ENCODE results near the gene PAIP2. TPM values are rescaled to one million over a fixed set of nuclear protein-coding genes. Genes with fewer than 3 reads are reported as not detected.
A peak's percentile ranks its signal among the peaks of the same experiment; 100 is the strongest.
"Not testable (repeated sequence)": the region's sequence is repeated elsewhere in the genome, so short reads cannot be mapped to it uniquely, and the experiment has no call there.

Gene PAIP2
- total RNA-seq, 1 donor from 2014 or later, result 103 TPM

- H3K36me3 Mint-ChIP-seq (ENCODE audit: low read depth), result no peaks in the 10 kb centered on the region
- H3K27me3 Mint-ChIP-seq (ENCODE audit: low read depth), result no peaks in the 10 kb centered on the region
- TF ChIP-seq, protein P1, sequence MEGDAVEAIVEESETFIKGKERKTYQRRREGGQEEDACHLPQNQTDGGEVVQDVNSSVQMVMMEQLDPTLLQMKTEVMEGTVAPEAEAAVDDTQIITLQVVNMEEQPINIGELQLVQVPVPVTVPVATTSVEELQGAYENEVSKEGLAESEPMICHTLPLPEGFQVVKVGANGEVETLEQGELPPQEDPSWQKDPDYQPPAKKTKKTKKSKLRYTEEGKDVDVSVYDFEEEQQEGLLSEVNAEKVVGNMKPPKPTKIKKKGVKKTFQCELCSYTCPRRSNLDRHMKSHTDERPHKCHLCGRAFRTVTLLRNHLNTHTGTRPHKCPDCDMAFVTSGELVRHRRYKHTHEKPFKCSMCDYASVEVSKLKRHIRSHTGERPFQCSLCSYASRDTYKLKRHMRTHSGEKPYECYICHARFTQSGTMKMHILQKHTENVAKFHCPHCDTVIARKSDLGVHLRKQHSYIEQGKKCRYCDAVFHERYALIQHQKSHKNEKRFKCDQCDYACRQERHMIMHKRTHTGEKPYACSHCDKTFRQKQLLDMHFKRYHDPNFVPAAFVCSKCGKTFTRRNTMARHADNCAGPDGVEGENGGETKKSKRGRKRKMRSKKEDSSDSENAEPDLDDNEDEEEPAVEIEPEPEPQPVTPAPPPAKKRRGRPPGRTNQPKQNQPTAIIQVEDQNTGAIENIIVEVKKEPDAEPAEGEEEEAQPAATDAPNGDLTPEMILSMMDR (conservative IDR thresholded peaks at IDR 0.05), result no peak
- no peaks in the 10 kb centered on the region for H3K9me3 Mint-ChIP-seq
- H3K4me3 Mint-ChIP-seq, result no peak overlapping the region
- no peak overlapping the region for H3K27ac Mint-ChIP-seq (ENCODE audit: unreplicated experiment)
- H3K4me1 Mint-ChIP-seq, result peaks cover 48% of the 10 kb centered on the region
- no peak for DNase-seq (ENCODE audit: low read depth, low spot score)
Observed at GRCh38 chr5:139308797-139309196, 32.9 kb upstream of the PAIP2 start.

- H3K4me3 Mint-ChIP-seq; H3K36me3 Mint-ChIP-seq (ENCODE audit: low read depth); H3K27me3 Mint-ChIP-seq (ENCODE audit: low read depth); H3K9me3 Mint-ChIP-seq; DNase-seq (ENCODE audit: low read depth, low spot score); H3K27ac Mint-ChIP-seq (ENCODE audit: unreplicated experiment): not testable (repeated sequence)
- H3K4me1 Mint-ChIP-seq, result peaks cover 50% of the 10 kb centered on the region
Observed at GRCh38 chr5:139310715-139311186, 30.9 kb upstream of the PAIP2 start.

- no peak overlapping the region for H3K27ac Mint-ChIP-seq (ENCODE audit: unreplicated experiment)
- DNase-seq (ENCODE audit: low read depth, low spot score), result no peak
- TF ChIP-seq, protein P1 (conservative IDR thresholded peaks at IDR 0.05), result no peak
- no peaks in the 10 kb centered on the region for H3K27me3 Mint-ChIP-seq (ENCODE audit: low read depth)
- H3K36me3 Mint-ChIP-seq (ENCODE audit: low read depth), result no peaks in the 10 kb centered on the region
- H3K4me3 Mint-ChIP-seq, result no peak overlapping the region
- peaks cover 40% of the 10 kb centered on the region for H3K4me1 Mint-ChIP-seq
- H3K9me3 Mint-ChIP-seq, result no peaks in the 10 kb centered on the region
Observed at GRCh38 chr5:139312075-139312474, 29.6 kb upstream of the PAIP2 start.

DNA sequence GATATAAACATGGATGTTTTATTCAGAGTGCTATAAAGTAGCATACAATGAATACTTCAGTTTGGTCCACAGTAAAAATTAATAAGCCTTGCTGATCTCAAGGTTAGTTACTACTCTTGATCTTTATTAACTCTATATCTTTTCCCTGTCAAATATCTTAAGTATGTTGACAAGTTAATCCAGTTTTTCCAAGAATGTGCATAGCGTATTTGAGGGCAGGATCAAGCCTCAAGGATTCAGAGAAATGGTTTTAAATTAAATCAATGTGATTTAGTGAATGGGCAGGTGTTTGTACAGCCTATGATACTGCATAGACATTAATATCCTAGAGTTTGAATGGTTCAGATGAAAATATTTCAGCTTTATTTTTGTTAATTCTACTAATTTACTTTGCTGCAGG, 27.4 kb upstream of the PAIP2 start:
- Mint-ChIP-seq H3K27me3 (ENCODE audit: low read depth) (no peaks in the 10 kb centered on the region), H3K36me3 (ENCODE audit: low read depth) (peaks cover 3% of the 10 kb centered on the region), H3K4me3 (no peak overlapping the region), H3K27ac (ENCODE audit: unreplicated experiment) (peak overlapping the region; percentile 14), H3K9me3 (no peaks in the 10 kb centered on the region), H3K4me1 (peaks cover 20% of the 10 kb centered on the region)
- TF ChIP-seq, protein P1 (conservative IDR thresholded peaks at IDR 0.05), result no peak
- DNase-seq (ENCODE audit: low read depth, low spot score), result no peak

DNA sequence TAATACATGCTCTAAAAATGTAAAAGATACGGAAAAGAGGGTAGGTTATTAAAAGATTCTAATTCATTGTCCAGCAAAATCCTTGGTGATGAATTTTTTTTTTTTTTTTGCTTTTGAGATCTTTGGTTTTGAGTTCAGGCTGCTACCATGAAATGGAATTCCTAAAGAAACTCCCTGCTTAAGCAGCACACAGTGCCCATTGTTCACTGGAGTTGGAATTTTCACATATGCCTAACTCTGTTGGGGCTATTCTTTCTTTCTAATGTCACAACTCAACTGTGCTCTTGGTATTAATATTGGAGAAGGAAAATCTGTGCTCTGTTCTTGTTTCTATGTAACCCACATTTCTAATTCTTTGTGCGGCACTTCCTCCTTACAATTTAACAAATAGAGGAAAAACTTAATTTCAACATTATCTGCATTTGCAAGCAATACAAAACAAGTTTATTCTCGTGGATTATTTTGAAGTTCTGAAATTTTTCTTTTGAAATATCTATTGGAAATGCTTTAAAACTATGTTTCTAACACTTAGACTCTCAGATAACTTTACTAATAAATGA, 26.5 kb upstream of the PAIP2 start:
- H3K36me3 Mint-ChIP-seq (ENCODE audit: low read depth), result peaks cover 3% of the 10 kb centered on the region
- no peak overlapping the region for H3K27ac Mint-ChIP-seq (ENCODE audit: unreplicated experiment)
- no peaks in the 10 kb centered on the region for H3K27me3 Mint-ChIP-seq (ENCODE audit: low read depth)
- no peak overlapping the region for H3K4me3 Mint-ChIP-seq
- DNase-seq (ENCODE audit: low read depth, low spot score), result no peak
- TF ChIP-seq, protein P1 (conservative IDR thresholded peaks at IDR 0.05), result no peak
- H3K4me1 Mint-ChIP-seq, result peaks cover 19% of the 10 kb centered on the region
- H3K9me3 Mint-ChIP-seq, result no peaks in the 10 kb centered on the region

DNA sequence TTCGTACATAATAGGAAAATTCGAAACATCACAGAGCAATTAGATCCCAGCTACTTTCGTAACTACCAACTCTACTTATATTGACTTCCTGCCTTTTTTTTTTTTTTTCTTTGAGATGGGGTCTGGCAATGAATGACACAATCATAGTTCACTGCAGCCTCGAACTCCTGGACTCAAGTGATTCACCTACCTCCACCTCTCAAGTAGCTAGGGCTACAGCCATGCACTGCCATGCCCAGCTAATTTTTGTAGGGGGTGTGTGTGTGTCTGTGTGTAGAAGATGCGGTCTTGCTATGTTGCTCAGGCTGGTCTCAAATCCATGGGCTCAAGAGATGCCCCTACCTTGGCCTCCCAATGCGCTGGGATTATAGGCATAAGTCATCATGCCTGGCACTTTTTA, 5.8 kb upstream of the PAIP2 start:
- no peaks in the 10 kb centered on the region for H3K9me3 Mint-ChIP-seq
- H3K4me1 Mint-ChIP-seq, result peaks cover 7% of the 10 kb centered on the region
- peaks cover 6% of the 10 kb centered on the region for H3K27me3 Mint-ChIP-seq (ENCODE audit: low read depth)
- no peak overlapping the region for H3K27ac Mint-ChIP-seq (ENCODE audit: unreplicated experiment)
- H3K36me3 Mint-ChIP-seq (ENCODE audit: low read depth), result peaks cover 13% of the 10 kb centered on the region
- TF ChIP-seq, protein P1 (conservative IDR thresholded peaks at IDR 0.05), result no peak
- no peak for DNase-seq (ENCODE audit: low read depth, low spot score)
- peak overlapping the region; percentile 66 for H3K4me3 Mint-ChIP-seq
